Measurements from ENCODE around the gene OARD1.

Gene OARD1

GRCh38 chr6:41059556-41059955 lies 12.6 kb downstream of the OARD1 start:
- no peak overlapping the region for H3K4me3 ChIP-seq (replicated peaks in 1 of 2; ENCODE audit: low read depth in 2 of 2, low read length in 2 of 2)
- no peak for TF ChIP-seq CTCF (IDR thresholded peaks at IDR 0.05; ENCODE audit: low read depth, low read length)
- DNase-seq (ENCODE audit: low read depth in 2 of 2): peak in 1 of 2 donors; percentile 46

GRCh38 chr6:41058783-41059181 lies 13.4 kb downstream of the OARD1 start:
- no peak overlapping the region for H3K4me3 ChIP-seq (replicated peaks in 1 of 2; ENCODE audit: low read depth in 2 of 2, low read length in 2 of 2)
- DNase-seq (ENCODE audit: low read depth in 2 of 2): no peak
- no peak for TF ChIP-seq CTCF (IDR thresholded peaks at IDR 0.05; ENCODE audit: low read depth, low read length)

- no peak for DNase-seq (ENCODE audit: low read depth in 2 of 2)
- no peak overlapping the region for H3K4me3 ChIP-seq (replicated peaks in 1 of 2; ENCODE audit: low read depth in 2 of 2, low read length in 2 of 2)
- TF ChIP-seq CTCF (IDR thresholded peaks at IDR 0.05; ENCODE audit: low read depth, low read length): no peak
These were observed 15.2 kb downstream of the OARD1 start for GRCh38 chr6:41056768-41057490.

GRCh38 chr6:41055149-41055548 lies 17.0 kb downstream of the OARD1 start:
- H3K4me3 ChIP-seq (replicated peaks in 1 of 2; ENCODE audit: low read depth in 2 of 2, low read length in 2 of 2): no peak overlapping the region
- DNase-seq (ENCODE audit: low read depth in 2 of 2): no peak
- TF ChIP-seq CTCF (IDR thresholded peaks at IDR 0.05; ENCODE audit: low read depth, low read length): no peak

- DNase-seq (ENCODE audit: low read depth in 2 of 2): no peak
- no peak for TF ChIP-seq CTCF (IDR thresholded peaks at IDR 0.05; ENCODE audit: low read depth, low read length)
- no peak overlapping the region for H3K4me3 ChIP-seq (replicated peaks in 1 of 2; ENCODE audit: low read depth in 2 of 2, low read length in 2 of 2)
These were observed 17.6 kb downstream of the OARD1 start for GRCh38 chr6:41054511-41054910.

GRCh38 chr6:41053041-41053440 lies 19.1 kb downstream of the OARD1 start, which contains the start of gene APOBEC2:
APOBEC2 (plus strand) TSS chr6:41053202; CDS start chr6:41053348, 146 bp downstream.
- H3K4me3 ChIP-seq (replicated peaks in 1 of 2; ENCODE audit: low read depth in 2 of 2, low read length in 2 of 2): no peak within 1 kb of the TSS
- DNase-seq (ENCODE audit: low read depth in 2 of 2): no peak
- TF ChIP-seq CTCF (IDR thresholded peaks at IDR 0.05; ENCODE audit: low read depth, low read length): no peak

- no peak overlapping the region for H3K4me3 ChIP-seq (replicated peaks in 1 of 2; ENCODE audit: low read depth in 2 of 2, low read length in 2 of 2)
- DNase-seq (ENCODE audit: low read depth in 2 of 2): no peak
- TF ChIP-seq CTCF (IDR thresholded peaks at IDR 0.05; ENCODE audit: low read depth, low read length): no peak
These were observed 20.3 kb downstream of the OARD1 start for GRCh38 chr6:41051873-41052272.

Data from cardiac fibroblast (primary cell).